Esophagus muscularis mucosa (tissue), 4 donors: ENCODE data around the gene GPR173. TPM values are rescaled to one million over a fixed set of nuclear protein-coding genes. Genes with fewer than 3 reads are reported as not detected.
A peak's percentile ranks its signal among the peaks of the same experiment; 100 is the strongest.

Experiments
- DNase-seq: peaks from one replicate; pipeline ENCODE4 v3.0.0-alpha.2; 2017; ENCODE audit errors: extremely low spot score
- H3K27ac ChIP-seq, 4 donors: fragments of 200-600 bp; sonication (generic); replicated peaks in 1 of 4; 1 replicate in 3 of 4; 2 replicates in 1 of 4; pipeline ENCODE4 v1.5.1; 2016 to 2019; ENCODE audit warnings: mild to moderate bottlenecking in 1 of 4
- H3K27me3 ChIP-seq, 4 donors: fragments of 200-600 bp; sonication (generic); one replicate each; pipeline versions ENCODE4 v1.5.1 to v1.6.0; 2016 to 2019
- H3K36me3 ChIP-seq, 4 donors: fragments of 200-600 bp; sonication (generic); one replicate each; pipeline ENCODE4 v1.5.1; 2016 to 2019
- H3K4me1 ChIP-seq, 4 donors: fragments of 200-600 bp; sonication (generic); one replicate each; pipeline ENCODE4 v1.5.1; 2016 to 2019
- H3K4me3 ChIP-seq, 4 donors: fragments of 200-600 bp; sonication (generic); 1 replicate in 2 of 4; 2 replicates in 2 of 4; pipeline ENCODE4 v1.5.1; 2016 to 2019; ENCODE audit warnings: mild to moderate bottlenecking in 4 of 4, moderate library complexity in 1 of 4
- H3K9me3 ChIP-seq, 4 donors: fragments of 200-600 bp; sonication (generic); 1 replicate in 3 of 4; 2 replicates in 1 of 4; pipeline ENCODE4 v1.5.1; 2016 to 2019
- EP300 ChIP-seq: sonication (generic); formaldehyde crosslinking; IDR thresholded peaks from one replicate; pipeline ENCODE4 v1.6.1; 2017; ENCODE audit warnings: antibody characterized with exemption
- POLR2A ChIP-seq: fragments of 450-650 bp; IDR thresholded peaks from one replicate; pipeline ENCODE4 v1.6.1; 2017; ENCODE audit warnings: antibody characterized with exemption, moderate library complexity, mild to moderate bottlenecking, low read depth
- POLR2AphosphoS5 ChIP-seq, 2 donors: sonication (generic); formaldehyde crosslinking; IDR thresholded peaks; one replicate each; pipeline ENCODE4 v1.6.1; 2017; ENCODE audit warnings: antibody characterized with exemption in 2 of 2
- WGBS: methylation state at CpG from one replicate; pipeline ENCODE4 v1.1.5; 2018; 5-methylcytosine and 5-hydroxymethylcytosine counted together
- intact Hi-C: fragments of 100-400 bp; cut with DNase I; formaldehyde crosslinking; loops from one replicate; pipeline ENCODE4 v1.15.1; 2023
- total RNA-seq, 4 donors: library from RNA; depleted of rRNA; stranded (reverse); fragments of >200 nt; gene quantifications; one replicate each; pipeline versions ENCODE4 v1.1.0 to v1.2.1, GENCODE V29; 2016
- TF ChIP-seq, protein P1 (sequence below), 3 experiments: fragments of 200-600 bp in 2 of 3; fragments of 450-650 bp in 1 of 3; sonication (generic) in 2 of 3; IDR thresholded peaks; one replicate each; pipeline ENCODE4 v1.5.1; 2017 to 2019; ENCODE audit warnings: antibody characterized with exemption in 3 of 3, mild to moderate bottlenecking in 2 of 3, moderate library complexity in 1 of 3

The GPR173 gene
- total RNA-seq, 4 donors from 2014 or later = 0.83 to 2.8 (median 0.90) TPM

DNA sequence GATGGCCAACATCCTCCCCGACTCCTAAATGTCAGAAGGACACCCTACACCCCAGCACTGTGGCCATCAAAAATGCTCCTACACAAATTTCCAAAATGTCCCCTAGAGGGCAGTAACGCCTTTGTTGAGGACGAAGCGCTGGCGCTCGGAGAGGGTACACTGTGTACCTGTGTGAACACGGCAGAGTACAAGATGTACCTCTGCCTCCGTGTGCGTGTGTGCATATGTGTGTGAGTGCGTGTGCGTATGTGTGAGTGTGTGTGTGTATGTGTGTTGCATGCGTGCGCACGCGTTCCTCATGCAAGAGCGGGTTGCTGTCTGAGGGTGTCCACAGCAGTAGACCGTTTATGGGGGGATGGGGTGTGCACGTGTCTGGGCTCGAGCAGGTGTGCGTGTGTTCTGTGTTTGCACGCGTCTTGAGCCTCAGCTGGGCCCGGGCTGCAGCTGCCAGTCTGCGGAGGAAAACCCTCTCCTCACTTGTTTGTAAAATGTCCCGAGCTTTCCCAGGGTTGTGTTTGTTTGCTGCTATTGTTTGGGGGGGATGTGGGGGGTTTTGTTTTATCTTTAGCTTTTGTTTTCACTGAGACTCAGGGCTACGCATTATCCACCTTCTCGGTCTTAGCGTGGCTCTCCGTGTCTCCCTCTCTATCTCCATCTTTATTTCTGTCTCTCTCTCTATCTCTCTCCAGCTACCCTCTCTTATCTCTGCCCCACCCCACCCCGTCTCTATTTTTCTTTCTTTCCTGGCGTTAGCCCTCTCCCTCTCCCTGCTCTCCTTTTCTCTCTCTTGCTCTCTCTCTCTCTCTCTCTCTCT, 23.2 kb downstream of the GPR173 start:
- TF ChIP-seq POLR2AphosphoS5 (IDR thresholded peaks at IDR 0.05) = peak; percentile 96 to 98
- no peak for TF ChIP-seq POLR2A
- TF ChIP-seq, protein P1, sequence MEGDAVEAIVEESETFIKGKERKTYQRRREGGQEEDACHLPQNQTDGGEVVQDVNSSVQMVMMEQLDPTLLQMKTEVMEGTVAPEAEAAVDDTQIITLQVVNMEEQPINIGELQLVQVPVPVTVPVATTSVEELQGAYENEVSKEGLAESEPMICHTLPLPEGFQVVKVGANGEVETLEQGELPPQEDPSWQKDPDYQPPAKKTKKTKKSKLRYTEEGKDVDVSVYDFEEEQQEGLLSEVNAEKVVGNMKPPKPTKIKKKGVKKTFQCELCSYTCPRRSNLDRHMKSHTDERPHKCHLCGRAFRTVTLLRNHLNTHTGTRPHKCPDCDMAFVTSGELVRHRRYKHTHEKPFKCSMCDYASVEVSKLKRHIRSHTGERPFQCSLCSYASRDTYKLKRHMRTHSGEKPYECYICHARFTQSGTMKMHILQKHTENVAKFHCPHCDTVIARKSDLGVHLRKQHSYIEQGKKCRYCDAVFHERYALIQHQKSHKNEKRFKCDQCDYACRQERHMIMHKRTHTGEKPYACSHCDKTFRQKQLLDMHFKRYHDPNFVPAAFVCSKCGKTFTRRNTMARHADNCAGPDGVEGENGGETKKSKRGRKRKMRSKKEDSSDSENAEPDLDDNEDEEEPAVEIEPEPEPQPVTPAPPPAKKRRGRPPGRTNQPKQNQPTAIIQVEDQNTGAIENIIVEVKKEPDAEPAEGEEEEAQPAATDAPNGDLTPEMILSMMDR (IDR thresholded peaks at IDR 0.05) = peak; percentile 61 to 75 (median 66)
- peak; percentile 100 for TF ChIP-seq EP300
- peak overlapping the region; percentile 41 to 57 (median 44) for H3K4me3 ChIP-seq
- no peaks in the 10 kb centered on the region for H3K9me3 ChIP-seq
- peaks cover 2 to 20% (median 16%) of the 10 kb centered on the region in 4 donors for H3K4me1 ChIP-seq
- H3K27me3 ChIP-seq = no peaks in the 10 kb centered on the region
- DNase-seq = no peak
- WGBS = 13% methylated on average over 31 of the region's 31 CpGs
- intact Hi-C loops = loop anchor here (1.0 kb wide), 1 partner anchor 17 kb away; no protein-coding TSS in a partner anchor
- no peaks in the 10 kb centered on the region for H3K36me3 ChIP-seq
- peak overlapping the region; percentile 77 to 84 (median 84) for H3K27ac ChIP-seq

DNA sequence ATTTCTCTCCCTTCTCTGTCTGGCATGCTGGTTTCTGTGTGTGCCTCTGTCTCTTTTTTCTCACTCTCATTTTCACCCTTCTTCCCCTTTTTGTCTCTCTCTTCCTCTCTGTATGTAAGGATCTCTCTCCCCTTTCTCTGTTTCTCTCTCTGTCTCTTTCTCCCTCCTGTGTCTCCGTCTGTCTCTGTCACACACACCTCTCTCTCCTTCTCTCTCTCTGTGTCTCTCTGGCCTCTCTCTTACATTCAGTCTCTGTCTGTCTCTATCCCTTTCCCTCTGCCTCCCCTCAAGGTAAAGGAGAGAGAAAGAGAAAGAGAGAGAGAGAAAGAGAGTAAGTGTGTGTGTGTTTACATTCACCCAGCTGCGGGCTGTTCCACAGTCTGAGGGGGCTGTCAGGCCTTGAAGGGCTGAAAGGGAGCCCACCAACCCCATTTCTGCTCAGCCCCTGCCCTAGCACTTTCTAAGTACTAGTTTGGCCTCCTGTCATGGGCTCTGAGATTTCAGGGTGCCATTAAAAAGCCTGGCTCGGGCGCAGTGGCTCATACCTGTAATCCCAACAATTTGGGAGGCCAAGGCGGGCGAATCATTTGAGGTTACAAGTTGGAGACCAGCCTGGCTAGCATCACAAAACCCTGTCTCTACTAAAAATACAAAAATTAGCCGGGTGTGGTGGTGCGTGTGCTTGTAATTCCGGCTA, 24.0 kb downstream of the GPR173 start:
- TF ChIP-seq EP300 (no peak), POLR2A (no peak), POLR2AphosphoS5 (IDR thresholded peaks at IDR 0.05) (no peak)
- TF ChIP-seq, protein P1 (IDR thresholded peaks at IDR 0.05) = no peak
- Histone ChIP-seq H3K36me3 (no peaks in the 10 kb centered on the region), H3K27ac (peak overlapping the region; percentile 77 to 84 (median 84)), H3K9me3 (no peaks in the 10 kb centered on the region), H3K27me3 (no peaks in the 10 kb centered on the region), H3K4me3 (peak overlapping the region in 3 of 4 donors; percentile 41 to 45 (median 44)), H3K4me1 (peaks cover 2 to 20% (median 16%) of the 10 kb centered on the region in 4 donors)
- DNase-seq = no peak
- intact Hi-C loops = no loop called here
- WGBS = 59% methylated on average over 9 of the region's 9 CpGs

DNA sequence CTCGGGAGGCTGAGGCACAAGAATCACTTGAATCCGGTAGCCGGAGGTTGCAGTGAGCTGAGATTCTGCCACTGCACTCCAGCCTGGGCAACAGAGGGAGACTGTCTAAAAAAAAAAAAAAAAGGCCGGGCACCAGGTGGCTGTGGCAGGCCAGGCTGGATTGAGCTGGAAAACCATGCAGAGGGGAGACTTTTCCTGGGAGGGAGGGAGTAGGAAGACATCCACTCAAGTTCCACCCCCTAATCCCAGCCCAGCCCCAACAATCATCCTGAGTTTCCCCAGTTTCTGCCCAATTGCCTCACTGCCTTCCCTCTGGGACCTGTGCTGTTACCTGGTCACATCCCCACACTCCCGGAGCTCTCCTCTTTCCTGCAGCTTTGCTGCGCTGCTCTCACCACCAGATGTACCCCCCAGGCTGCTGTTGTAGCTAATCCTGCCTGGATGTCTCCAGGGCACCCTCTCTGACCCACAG, 24.6 kb downstream of the GPR173 start:
- H3K27ac ChIP-seq = peak overlapping the region; percentile 77 to 84 (median 84)
- TF ChIP-seq, protein P1 (IDR thresholded peaks at IDR 0.05) = no peak
- TF ChIP-seq POLR2AphosphoS5 (IDR thresholded peaks at IDR 0.05) (no peak), EP300 (no peak), POLR2A (no peak)
- H3K4me3 ChIP-seq = no peak overlapping the region
- 71% methylated on average over 6 of the region's 6 CpGs for WGBS
- intact Hi-C loops = no loop called here
- no peaks in the 10 kb centered on the region for H3K9me3 ChIP-seq
- no peak for DNase-seq
- peaks cover 2 to 20% (median 16%) of the 10 kb centered on the region in 4 donors for H3K4me1 ChIP-seq
- H3K36me3 ChIP-seq = no peaks in the 10 kb centered on the region
- no peaks in the 10 kb centered on the region for H3K27me3 ChIP-seq

DNA sequence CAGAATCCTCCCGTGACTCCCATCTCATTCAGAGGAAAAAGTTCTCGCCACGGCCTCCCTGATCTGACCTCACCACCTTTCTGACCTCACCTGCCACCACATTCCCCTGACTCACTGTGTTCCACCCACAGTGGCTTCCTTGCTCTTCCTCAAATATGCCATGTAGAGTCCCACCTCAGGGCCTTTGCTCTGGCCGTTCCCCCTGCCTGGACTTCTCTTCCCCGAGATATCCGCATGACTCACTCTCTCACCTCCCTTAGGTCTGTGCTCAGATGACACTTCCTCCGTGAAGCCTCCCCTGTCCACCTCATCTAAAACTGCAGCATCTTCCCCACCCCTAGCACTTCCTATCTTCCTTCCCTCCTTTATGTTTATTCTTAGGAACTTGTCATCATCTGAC, 26.4 kb downstream of the GPR173 start:
- Histone ChIP-seq H3K4me1 (peaks cover 2 to 20% (median 16%) of the 10 kb centered on the region in 4 donors), H3K27ac (no peak overlapping the region), H3K27me3 (no peaks in the 10 kb centered on the region), H3K4me3 (no peak overlapping the region), H3K36me3 (no peaks in the 10 kb centered on the region), H3K9me3 (no peaks in the 10 kb centered on the region)
- no peak for TF ChIP-seq POLR2AphosphoS5 (IDR thresholded peaks at IDR 0.05)
- TF ChIP-seq, protein P1 (IDR thresholded peaks at IDR 0.05) = no peak
- TF ChIP-seq POLR2A = no peak
- no peak for TF ChIP-seq EP300
- WGBS = 74% methylated on average over 7 of the region's 7 CpGs
- intact Hi-C loops = no loop called here
- DNase-seq = no peak
